HUES6 (cell line): ENCODE measurements around the gene ARAP1.

Experiments
- H3K27ac ChIP-seq: 2 replicates; pipeline ENCODE4 v1.7.0; 2013; ENCODE audit warnings: low read depth, mild to moderate bottlenecking, low read length, inconsistent platforms
- H3K27me3 ChIP-seq: 2 replicates; pipeline ENCODE4 v1.6.1; 2013; ENCODE audit warnings: low read length; ENCODE audit not compliant: control insufficient read depth, insufficient read depth
- H3K36me3 ChIP-seq: 2 replicates; pipeline ENCODE4 v1.6.1; 2013; ENCODE audit warnings: low read length; ENCODE audit not compliant: control insufficient read depth, insufficient read depth
- H3K4me1 ChIP-seq: 2 replicates; pipeline ENCODE4 v1.6.1; 2013; ENCODE audit warnings: low read length; ENCODE audit not compliant: control insufficient read depth, insufficient read depth
- H3K4me3 ChIP-seq: 2 replicates; pipeline ENCODE4 v1.5.1; 2013; ENCODE audit warnings: low read depth, low read length
- H3K9ac ChIP-seq: one replicate; pipeline ENCODE4 v1.6.1; 2013; ENCODE audit warnings: mild to moderate bottlenecking, low read length
- H3K9me3 ChIP-seq: 2 replicates; pipeline ENCODE4 v1.6.1; 2013; ENCODE audit warnings: low read depth, low read length; ENCODE audit not compliant: control insufficient read depth, insufficient read depth

The ARAP1 gene

DNA sequence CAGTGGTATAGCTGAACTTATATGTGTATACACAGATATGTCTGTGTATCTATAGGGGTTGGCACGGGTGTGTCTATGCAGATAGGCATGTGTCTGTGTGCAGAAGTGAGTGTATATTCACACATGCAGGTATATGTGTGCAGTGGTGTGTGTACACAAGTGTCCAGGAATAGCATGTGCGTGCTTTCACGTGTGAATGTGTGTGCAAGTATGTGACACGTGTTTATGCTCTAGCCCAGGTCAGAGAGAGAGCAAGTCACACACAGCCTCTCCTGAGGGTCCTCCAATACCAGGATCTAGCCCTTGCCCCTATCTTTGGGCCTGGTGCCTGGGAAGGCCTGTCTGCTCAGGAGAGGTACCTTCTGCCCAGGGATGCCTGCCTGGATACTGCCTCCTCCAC lies 104.3 kb downstream of the ARAP1 start:
- H3K27me3 ChIP-seq = peaks cover 28% of the 10 kb centered on the region
- H3K27ac ChIP-seq = no peak overlapping the region
- no peaks in the 10 kb centered on the region for H3K9me3 ChIP-seq
- H3K9ac ChIP-seq = no peak overlapping the region
- H3K4me1 ChIP-seq = peaks cover 8% of the 10 kb centered on the region
- no peaks in the 10 kb centered on the region for H3K36me3 ChIP-seq
- no peak overlapping the region for H3K4me3 ChIP-seq

DNA sequence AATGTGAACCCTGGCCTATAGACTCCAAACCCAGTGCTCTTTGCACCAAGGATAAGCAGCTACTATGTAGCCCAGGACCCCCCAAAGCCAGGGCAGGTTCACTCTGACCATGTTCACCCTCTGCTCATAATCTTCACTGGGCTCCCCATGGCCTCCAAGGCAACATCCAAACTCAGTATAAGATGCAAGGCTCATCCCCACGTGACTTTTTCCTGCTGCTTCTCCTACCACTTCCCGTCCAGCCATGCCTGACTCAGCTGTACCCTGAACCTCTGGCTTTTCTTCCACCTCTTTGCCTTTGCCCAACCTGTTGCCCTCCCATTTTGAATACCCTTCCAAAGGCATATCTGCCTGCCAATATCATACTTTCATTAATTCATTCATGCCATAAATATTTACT lies 105.7 kb downstream of the ARAP1 start:
- no peak overlapping the region for H3K4me3 ChIP-seq
- no peak overlapping the region for H3K9ac ChIP-seq
- peaks cover 42% of the 10 kb centered on the region for H3K27me3 ChIP-seq
- H3K36me3 ChIP-seq = no peaks in the 10 kb centered on the region
- H3K9me3 ChIP-seq = no peaks in the 10 kb centered on the region
- H3K27ac ChIP-seq = no peak overlapping the region
- H3K4me1 ChIP-seq = peaks cover 3% of the 10 kb centered on the region; the same call in 1 of the 2 replicates

DNA sequence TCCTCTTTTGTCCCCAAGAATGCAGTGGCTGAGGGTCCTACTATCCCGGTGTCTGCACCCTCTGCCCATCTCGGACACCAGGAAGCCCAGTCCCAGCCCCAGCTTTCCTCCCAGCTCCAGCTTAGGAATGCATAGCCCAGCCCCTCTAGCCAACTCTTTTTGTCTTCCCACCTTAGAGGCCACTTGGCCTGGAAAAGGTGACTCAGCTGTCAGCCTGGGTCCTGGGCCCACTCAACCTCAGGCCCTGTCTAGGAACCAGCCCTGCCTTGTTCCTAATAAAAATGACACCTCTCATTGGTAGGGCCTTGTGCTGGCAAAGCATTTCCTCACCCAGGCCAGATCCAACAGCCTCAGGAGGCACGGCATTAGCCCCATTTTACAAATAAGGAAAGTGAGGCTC lies 106.2 kb downstream of the ARAP1 start:
- Histone ChIP-seq H3K9ac (no peak overlapping the region), H3K27me3 (peaks cover 42% of the 10 kb centered on the region), H3K9me3 (no peaks in the 10 kb centered on the region), H3K27ac (no peak overlapping the region), H3K36me3 (no peaks in the 10 kb centered on the region), H3K4me1 (peaks cover 3% of the 10 kb centered on the region; the same call in 1 of the 2 replicates), H3K4me3 (no peak overlapping the region)

DNA sequence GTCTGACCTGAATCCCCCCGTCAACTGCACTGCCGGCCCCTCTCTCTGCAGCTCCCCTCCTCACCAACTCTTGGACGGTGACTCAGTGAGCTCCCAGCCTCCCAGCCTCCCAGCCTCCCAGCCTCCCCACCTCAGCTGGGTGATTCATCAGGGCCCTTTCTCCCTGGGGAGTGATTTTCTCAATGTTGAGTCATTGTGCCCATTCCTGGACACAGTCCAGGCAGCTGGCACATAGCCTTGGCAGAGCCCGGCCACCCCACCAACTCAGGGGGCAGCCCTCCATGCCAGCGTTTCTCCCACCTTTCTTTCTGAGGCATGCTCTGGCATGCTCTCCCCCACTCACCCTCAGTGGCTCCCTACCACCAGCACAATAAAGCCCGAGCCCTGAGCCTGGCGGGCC lies 108.7 kb downstream of the ARAP1 start:
- no peak overlapping the region for H3K27ac ChIP-seq
- peak overlapping the region; percentile 35 for H3K9ac ChIP-seq
- H3K27me3 ChIP-seq = peaks cover 57% of the 10 kb centered on the region
- no peaks in the 10 kb centered on the region for H3K36me3 ChIP-seq
- no peaks in the 10 kb centered on the region for H3K9me3 ChIP-seq
- H3K4me1 ChIP-seq = peaks cover 3% of the 10 kb centered on the region; the same call in 1 of the 2 replicates
- peak overlapping the region; percentile 69 for H3K4me3 ChIP-seq

DNA sequence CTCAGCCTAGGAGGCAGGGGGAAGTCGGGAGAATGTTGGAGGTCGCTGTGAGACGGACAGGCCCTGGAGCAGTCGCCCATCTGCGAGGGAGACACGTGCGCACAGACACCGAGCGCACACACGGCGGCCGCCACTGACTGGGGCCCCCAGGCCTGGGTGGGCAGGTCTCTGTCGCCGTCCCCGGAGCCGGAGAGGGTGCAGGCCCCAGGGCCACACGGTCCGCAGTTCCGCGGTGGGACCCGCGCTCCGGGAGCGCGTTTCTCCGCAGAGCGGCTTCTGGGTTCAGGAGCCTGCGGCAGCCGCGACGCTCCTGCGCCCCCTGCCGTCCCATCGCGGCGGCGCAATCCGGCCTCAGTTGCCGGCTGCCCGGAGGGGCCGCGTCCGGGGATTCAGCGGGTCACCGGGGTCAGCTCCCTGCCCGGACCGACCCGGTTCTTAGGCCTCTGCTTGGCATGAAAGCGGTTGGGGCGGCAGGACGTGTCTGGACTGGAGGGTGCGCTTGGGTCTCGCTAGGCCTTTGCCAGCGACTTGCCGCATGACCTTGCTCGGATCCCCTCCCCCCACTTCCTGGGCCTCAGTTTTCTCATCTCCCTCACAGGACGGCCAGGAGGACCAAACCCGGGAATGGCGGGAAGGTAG lies 109.2 kb downstream of the ARAP1 start:
- Histone ChIP-seq H3K9ac (peak overlapping the region; percentile 35), H3K27ac (no peak overlapping the region), H3K9me3 (no peaks in the 10 kb centered on the region), H3K27me3 (peaks cover 63% of the 10 kb centered on the region), H3K4me1 (peaks cover 3% of the 10 kb centered on the region; the same call in 1 of the 2 replicates), H3K4me3 (peak overlapping the region; percentile 69), H3K36me3 (no peaks in the 10 kb centered on the region)

DNA sequence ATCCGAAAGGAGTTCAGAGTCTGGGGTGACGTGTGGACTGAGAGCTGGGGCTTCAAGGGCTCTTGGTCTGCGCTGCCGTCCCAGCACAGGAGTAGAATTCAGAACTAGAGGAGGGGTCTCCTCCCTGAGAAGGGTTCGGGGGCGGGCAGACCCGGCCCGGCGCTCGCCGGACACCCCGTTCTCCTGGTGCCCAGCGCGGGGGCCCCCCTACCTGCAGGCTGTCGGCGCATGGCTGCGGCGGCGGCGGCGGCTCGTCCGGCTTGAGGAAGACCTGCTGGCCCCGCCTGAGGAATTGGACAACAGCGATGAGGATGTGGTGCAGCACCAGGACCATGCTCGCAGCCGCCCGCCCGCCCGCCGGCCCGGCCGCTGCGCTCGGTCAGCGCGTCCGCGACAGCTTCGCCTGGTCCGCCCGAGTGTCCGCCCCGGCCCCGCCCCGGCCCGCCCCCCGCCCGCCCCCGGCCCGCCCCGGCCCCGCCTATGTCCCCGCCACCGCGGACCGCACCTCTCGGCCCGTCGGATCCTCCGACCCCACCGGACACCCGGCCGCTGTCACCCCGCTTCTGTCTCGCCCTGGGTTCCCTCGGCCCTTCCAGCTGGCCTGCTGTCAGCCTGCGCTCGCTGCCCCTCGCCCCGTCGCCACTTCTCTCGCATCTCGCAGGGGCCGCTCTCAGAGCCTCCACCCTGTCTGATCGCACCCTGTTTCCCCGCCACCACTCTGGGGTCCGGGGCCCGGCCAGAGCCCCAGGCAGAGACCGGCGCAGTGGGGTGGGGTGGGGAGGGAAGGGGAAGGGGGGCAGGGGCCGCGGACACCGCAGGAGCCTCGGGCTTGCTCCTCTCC lies 109.9 kb downstream of the ARAP1 start:
- Histone ChIP-seq H3K9ac (no peak overlapping the region), H3K4me3 (peak overlapping the region; percentile 69), H3K4me1 (peaks cover 7% of the 10 kb centered on the region)

DNA sequence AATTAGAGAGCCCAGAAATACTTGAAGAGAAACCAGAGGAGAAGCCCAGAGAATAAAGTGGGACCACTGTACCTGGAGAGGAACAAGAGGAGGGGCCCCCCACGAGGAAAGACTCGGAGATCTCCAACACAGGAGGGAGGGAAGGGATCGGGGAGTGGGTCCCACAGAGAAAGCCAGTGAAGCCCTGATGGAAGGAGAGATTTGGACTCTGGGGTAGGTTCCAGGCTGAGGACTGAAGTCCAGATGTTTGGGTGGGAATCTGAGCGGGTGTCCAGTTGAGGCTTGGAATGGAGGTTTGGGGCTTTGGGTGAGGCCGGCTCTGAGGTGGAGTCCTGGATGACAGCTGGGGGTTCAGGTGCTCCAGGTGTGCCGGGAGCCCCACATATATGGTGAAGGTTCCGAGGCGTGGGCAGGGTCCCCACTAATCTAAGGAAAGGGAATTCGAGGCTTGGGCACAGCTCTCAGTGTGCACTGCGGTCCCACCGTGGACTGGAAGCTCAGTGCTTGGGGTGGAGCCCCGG lies 110.6 kb downstream of the ARAP1 start:
- Histone ChIP-seq H3K4me3 (peak overlapping the region; percentile 69), H3K4me1 (peaks cover 13% of the 10 kb centered on the region), H3K36me3 (no peaks in the 10 kb centered on the region), H3K9me3 (no peaks in the 10 kb centered on the region), H3K27ac (no peak overlapping the region), H3K27me3 (peaks cover 72% of the 10 kb centered on the region), H3K9ac (no peak overlapping the region)

More for the DNA sequence above, 109.9 kb downstream of the ARAP1 start:
- no peaks in the 10 kb centered on the region for H3K9me3 ChIP-seq
- peaks cover 70% of the 10 kb centered on the region for H3K27me3 ChIP-seq
- no peaks in the 10 kb centered on the region for H3K36me3 ChIP-seq
- H3K27ac ChIP-seq = no peak overlapping the region

DNA sequence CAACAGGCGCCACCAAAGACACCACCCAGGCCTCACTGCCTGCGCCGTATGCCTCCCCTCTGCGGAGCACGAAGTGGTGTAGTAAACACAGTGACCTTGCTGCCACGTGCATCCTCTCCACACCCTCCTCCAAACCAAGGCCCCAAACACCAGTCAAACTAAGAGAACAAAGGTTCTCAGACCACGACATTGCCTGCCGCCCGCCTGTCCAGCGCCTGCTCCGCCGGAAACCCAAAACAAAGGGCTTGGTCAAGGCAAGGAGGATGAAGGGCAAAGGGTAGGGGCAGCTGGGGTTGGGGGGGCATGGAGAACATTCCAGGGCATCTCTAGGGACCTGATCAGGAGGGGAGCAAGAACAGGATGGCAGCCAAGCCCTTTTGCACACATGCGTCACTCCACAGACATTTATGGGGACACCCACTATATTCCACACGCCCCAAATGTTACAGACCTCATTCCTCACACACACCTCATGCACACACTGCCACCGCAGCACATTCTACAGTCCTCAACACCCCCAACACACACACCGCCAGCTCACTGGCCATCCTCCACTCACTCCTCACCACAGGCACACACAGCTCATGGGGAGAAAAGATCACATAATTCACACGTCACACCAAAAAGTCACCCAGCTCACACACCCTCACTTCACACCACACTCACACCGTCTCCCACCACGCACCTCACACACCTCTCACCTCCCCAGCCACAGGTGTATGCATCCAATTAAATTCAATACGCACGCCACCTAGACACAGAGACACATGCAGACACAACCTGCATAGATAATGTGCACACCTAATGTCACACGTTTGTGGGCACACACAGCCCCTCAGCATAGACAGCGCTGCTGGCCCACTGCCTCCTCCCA lies 112.5 kb downstream of the ARAP1 start:
- Histone ChIP-seq H3K27ac (no peak overlapping the region), H3K36me3 (no peaks in the 10 kb centered on the region), H3K9ac (no peak overlapping the region), H3K4me3 (no peak overlapping the region), H3K9me3 (no peaks in the 10 kb centered on the region), H3K27me3 (peaks cover 73% of the 10 kb centered on the region), H3K4me1 (peaks cover 28% of the 10 kb centered on the region)

DNA sequence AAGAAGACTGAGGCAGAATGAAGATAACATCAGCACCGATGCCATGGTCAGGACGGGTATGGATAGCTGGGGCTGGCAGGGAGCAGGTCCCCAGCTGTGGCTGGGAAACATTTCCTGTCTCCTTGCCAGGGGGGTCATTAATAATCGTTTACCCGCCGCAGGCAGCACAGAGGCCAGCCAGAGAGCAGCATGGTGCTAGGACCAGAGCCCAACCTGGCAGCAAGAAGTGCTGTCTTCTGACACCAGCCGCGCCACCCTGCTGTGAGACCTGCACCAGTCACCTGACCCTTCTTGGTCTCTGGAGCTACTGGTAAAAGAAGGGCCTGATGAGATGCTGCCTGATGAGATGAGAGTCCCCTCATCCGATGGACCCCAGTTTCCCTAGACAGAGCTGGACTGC lies 114.3 kb downstream of the ARAP1 start:
- H3K9ac ChIP-seq = no peak overlapping the region
- no peak overlapping the region for H3K4me3 ChIP-seq
- no peaks in the 10 kb centered on the region for H3K9me3 ChIP-seq
- H3K4me1 ChIP-seq = peaks cover 42% of the 10 kb centered on the region
- peaks cover 68% of the 10 kb centered on the region for H3K27me3 ChIP-seq
- no peaks in the 10 kb centered on the region for H3K36me3 ChIP-seq
- no peak overlapping the region for H3K27ac ChIP-seq

DNA sequence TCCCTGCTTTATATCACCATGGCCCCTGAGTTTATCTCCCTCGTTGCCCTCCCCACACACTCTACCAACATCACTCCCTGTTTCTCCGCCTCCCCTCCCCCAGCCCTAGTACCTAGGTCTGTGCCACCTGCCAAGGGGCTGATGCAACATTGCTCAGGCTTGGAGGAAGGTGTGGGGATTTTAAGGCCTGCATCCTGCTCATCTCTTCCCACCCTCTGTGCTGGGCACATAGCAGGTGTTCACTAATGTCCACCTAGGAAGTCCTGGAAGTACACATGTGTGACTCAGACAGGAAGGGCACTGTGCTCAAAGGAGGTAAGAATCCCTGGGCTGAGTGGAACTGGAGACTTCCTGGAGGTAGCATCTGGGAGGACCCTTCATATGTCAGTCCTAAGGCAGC lies 115.0 kb downstream of the ARAP1 start:
- Histone ChIP-seq H3K9me3 (no peaks in the 10 kb centered on the region), H3K27ac (no peak overlapping the region), H3K36me3 (no peaks in the 10 kb centered on the region), H3K4me1 (peaks cover 49% of the 10 kb centered on the region), H3K27me3 (peaks cover 61% of the 10 kb centered on the region), H3K9ac (no peak overlapping the region), H3K4me3 (no peak overlapping the region)
